NOMO-1 treated with DMSO at 0.1 percent for 48 hours (cell line): ENCODE results near the gene SOX13.
A peak's percentile ranks its signal among the peaks of the same experiment; 100 is the strongest.
"Not testable (repeated sequence)": the region's sequence is repeated elsewhere in the genome, so short reads cannot be mapped to it uniquely, and the experiment has no call there.

Source experiments
- DNase-seq: peaks from one replicate; lab custom pipeline; 2025; ENCODE audit not compliant: unreplicated experiment; lab: John Stamatoyannopoulos, UW

Gene SOX13

DNA sequence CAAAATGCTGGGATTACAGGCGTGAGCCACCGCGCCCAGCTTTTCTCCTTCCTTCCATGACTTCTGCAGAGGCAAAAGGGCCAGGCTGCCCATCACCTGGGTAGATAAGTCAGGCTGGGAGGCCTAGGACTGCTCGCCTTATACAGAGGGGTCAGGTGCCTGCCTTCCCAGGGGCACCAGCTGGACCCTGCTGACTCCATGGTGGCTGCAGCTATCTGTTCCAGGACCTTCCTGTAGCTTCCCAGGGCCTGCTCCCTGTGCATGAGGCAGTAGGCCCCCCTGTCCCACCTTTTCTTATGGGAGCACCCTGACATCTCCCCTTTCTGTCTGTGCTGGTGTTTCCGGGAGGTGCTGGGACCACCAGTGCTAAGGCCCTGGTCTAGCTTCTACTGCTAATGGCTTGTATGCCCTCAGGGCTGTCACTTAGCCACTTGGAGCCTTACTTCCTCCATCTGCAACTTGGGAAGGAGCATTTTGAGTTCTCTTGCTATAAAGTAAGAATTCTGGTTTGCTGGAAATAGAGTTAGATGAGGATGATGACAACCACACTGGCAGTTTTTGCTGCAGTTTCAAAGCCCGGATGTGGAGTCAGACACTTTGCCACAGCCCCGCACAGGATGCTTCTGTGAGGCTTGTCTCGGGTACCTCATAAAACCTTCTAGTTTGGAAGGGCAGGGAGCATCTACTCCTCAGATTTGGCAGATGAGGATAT is 14.4 kb downstream of the SOX13 start:
- DNase-seq, result no peak

DNA sequence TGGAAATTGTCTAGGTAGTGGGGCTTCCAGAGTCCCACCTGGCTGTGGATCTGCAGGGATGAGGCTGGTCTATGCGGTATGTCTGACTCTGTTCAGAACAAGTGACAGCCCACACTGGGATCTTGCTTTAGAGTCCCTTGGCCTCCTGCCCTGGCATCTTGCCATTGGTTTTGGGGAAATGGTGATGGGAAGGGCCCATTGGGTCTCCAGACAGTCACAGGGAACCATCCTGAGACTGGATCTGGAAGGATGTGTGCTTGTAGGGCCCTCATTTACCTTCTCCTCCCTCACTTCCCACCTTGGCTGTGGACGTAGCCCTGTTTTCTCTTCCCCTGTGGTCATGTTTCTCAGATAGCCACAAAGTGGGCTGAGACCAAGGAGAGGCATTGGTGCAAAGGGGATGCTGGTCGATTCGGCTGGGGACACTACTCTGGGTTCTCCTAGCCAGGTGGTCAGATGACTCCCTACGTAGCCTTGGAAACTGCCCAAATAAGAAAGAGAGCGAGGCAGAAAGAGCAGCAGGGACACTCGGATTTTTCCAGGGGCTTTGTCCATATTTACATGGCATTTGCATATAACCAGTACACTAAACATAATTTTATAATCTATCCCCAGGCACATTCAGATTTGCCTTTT is 15.1 kb downstream of the SOX13 start:
- DNase-seq, result no peak

DNA sequence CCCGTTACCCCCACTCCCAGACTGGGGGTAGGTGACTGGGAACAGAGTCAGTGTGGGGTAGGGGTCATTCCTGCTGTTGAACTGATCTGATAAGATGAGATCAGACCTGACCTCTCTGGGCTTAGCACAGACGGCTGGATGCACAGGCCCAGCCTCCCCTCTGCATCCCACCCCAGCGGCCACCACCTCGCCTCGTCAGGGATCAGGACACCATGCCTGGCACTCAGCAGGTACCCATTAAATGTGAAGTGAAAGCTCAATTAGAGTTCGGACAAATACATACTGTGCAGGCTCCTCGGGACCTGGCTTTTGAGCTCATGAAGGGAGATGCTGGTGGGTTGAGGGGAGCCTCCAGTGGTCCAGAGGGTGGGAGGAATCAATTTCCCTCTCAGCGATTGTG is 15.7 kb downstream of the SOX13 start:
- no peak for DNase-seq

DNA sequence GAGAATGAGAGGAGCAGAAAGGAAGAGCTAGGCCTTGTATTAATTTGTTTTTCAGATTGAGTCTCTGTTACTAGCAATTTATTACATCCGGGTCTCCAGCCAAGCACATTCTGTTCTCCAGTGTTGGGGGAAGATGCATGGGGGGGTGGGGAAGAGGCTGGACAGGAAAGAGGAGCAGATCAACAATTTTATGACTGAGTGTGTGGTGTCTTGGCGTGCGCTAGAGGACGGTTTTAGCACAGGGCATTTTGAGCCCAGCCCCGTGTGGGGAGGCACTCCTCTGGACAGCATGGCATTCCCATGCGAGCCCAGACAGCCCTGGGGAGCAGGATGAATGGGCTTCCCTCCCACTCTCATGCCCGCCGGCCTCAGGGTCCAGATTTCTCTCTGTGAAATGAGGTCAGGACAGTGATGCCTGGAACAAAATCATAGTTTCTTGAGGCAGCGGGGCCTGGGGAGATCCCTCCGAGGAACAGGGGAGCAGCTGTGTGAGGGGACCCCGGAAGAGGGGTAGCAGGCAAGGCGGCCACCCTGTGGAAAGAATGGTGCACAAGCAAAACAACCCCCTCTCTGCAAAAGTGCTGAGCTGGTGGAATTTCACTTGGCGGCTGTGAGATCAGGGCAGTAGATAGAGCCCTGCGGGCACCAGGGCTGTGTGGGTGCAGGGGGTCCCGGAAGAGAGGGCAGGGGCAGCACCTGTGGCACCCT is 16.3 kb downstream of the SOX13 start:
- no peak for DNase-seq

DNA sequence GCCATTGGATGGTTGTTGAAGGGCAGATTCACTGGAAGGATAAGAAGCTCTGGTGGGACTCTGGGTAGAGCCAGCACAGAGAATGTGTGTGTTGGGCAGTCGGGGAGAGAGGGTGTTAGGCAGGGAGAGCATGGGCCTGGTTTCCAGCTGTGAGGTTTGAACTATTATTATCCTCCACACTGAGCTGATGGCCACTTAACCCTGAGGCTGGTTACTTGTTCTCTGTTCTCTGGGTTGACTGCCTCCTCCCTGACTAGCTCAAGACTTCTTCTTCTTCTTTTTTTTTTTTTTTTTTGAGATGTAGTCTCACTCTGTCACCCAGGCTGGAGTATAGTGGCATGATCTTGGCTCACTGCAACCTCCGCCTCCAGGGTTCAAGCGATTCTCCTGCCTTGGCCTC is 17.2 kb downstream of the SOX13 start:
- not testable (repeated sequence) for DNase-seq

DNA sequence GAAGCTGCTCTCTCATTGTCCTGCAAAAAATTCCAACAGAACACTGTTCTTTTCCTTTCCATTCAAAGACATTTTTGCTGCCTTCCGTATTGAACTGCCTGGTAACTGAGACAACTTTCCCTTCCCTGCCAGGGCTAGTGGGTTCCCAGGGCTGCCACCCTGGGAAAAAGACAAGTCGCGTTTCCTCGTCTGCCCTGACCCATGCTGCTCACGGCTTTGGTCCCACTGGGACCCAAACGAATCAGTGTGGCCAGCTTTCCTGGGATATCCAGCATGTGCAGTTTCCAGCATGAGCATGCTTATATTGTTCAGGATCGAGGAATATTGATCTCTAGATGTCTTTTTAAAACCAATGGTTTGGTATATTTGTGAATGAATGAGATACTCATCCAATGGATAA is 18.2 kb downstream of the SOX13 start:
- no peak for DNase-seq

GRCh38 chr1:204091787-204092312 is 18.9 kb downstream of the SOX13 start:
- DNase-seq, result no peak

DNA sequence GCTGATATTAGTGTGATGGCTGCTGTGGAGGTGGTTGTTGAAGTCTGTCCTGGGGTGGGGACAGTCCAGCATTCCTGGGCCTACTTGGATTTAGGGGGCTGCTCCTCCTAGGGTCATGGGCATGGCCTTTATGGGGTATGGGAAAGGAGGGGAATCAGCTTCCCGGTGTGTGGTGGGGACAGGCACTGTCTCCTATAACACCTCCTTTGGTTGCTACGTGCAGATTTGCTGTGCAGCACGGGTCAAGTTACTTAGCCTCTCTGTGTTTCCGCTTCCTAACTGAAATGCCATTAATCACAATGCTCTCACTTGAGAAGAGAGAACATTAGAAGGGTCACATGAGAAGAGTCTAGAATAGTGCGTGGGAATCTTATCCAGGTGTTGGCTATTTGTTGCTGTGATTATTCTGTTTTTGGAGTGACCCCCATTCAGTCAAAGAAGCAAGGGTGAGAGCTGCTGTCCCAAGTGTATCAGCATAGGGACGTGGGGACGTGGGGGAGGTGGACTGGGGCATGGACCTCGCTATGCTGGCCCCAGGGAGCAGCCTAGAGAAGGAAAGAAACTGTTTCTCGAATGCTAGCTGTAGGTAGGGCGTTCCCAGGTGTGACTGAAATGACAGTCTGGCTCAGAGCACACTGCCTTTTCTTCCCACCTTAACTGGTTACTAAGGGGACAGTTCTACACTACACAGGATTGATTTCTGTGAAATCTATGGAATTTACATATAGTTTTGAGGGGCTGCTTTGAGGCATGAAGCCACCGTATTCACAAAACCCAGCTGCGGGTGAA is 19.9 kb downstream of the SOX13 start:
- no peak for DNase-seq

GRCh38 chr1:204093421-204093717 is 20.5 kb downstream of the SOX13 start:
- DNase-seq, result peak; percentile 67

DNA sequence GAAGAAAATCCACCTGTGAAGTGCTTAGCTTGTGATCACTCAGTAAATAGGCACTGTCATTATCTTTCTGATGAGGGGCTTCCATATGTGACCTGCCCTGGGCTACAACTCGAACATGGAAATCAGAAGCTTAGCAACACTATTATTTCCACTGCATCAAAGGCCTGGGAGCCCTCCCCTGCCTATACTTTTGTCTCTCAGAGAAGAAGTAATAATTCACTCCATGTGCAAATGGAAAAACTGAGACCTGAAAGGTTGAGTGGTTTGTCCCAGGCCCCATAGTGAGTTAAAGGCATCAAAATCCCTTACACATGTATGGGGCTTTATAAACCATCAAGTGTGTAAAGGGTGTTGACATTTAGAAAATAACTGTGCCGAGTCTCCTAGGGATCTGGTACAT is 20.9 kb downstream of the SOX13 start:
- DNase-seq, result no peak

- DNase-seq, result no peak
These were observed 21.4 kb downstream of the SOX13 start for GRCh38 chr1:204094313-204094729.

- no peak for DNase-seq
These were observed 22.1 kb downstream of the SOX13 start for GRCh38 chr1:204094856-204095634.

- no peak for DNase-seq
These were observed 24.0 kb downstream of the SOX13 start for GRCh38 chr1:204096931-204097330.

DNA sequence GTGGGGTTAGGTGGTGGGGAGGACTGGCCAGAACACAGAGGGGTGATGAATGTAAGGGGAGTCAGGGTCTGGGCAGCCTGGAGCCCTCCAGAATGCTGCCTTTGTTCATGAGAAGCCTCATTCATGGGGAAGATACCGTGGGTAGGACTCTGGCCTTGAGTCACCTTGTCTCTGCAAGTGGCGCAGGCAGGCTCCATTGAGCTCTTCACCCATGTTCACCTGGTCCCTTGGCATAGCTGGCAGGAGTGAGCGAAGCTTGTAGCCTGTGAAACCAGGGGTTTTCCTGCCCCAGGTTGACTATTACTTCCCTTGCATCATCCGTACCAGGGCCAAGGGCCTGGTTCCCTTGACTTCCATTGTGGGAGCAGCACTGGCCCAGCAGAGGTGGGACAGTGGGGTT is 25.8 kb downstream of the SOX13 start:
- DNase-seq, result no peak

- DNase-seq, result not testable (repeated sequence)
These were observed 26.8 kb downstream of the SOX13 start for GRCh38 chr1:204099754-204100153.

DNA sequence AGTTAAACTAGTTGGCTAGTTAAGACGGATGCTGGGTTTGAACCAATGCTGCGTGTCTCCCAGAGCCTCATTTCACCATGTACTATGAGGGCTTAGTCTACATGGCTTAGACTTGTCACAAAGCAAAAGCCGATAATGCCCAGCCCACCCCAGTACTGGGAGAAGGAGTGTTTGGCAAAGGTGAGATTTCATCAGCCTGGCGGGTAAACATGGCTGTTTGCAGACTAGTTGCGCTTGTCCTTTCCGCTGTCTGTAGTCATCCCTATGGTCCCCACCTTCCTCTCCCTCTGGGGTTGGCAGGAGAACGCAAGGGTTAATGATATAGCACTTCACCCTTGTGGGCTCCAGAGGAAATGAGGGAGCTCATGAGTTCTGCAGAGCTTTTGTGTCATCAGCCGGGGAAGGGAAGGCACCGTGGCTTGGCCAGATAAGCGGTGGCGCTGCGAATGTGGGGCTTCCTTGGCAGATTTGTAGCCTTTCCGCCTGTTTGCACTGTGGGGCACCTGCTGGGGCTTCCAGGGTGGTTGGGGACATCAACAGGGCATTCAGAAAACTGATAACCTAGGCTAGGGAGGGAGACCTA is 29.2 kb downstream of the SOX13 start:
- DNase-seq, result no peak

- no peak for DNase-seq
These were observed 30.0 kb downstream of the SOX13 start for GRCh38 chr1:204102739-204103430.

- no peak for DNase-seq
These were observed 30.5 kb downstream of the SOX13 start for GRCh38 chr1:204103431-204103741.

GRCh38 chr1:204104331-204105130 is 31.6 kb downstream of the SOX13 start:
- DNase-seq, result no peak
